Activated T-helper 9 cell treated with anti-CD3 and anti-CD28 coated beads, Interleukin-2, amount 50 U/mL, for 16 hours (primary cell): ENCODE measurements around the gene INPP1.
"Not testable (repeated sequence)": the region's sequence is repeated elsewhere in the genome, so short reads cannot be mapped to it uniquely, and the experiment has no call there.

Source experiments
- DNase-seq: peaks from one replicate; pipeline ENCODE4 v3.0.0-alpha.2; 2020; ENCODE audit warnings: low read depth

The INPP1 gene

GRCh38 chr2:190343536-190344275 lies at the start of gene INPP1:
Gene INPP1 (plus strand): TSS chr2:190343589. CDS start chr2:190360103, 16,514 bp downstream.
- peak; percentile 16 for DNase-seq

- not testable (repeated sequence) for DNase-seq
Observed at GRCh38 chr2:190297880-190298279, 45.5 kb upstream of the INPP1 start.

GRCh38 chr2:190301032-190301431 lies 42.4 kb upstream of the INPP1 start:
- no peak for DNase-seq

- no peak for DNase-seq
Observed at GRCh38 chr2:190302052-190302451, 41.3 kb upstream of the INPP1 start.

- no peak for DNase-seq
Observed at GRCh38 chr2:190303647-190304046, 39.7 kb upstream of the INPP1 start.

GRCh38 chr2:190304404-190304803 lies 39.0 kb upstream of the INPP1 start:
- no peak for DNase-seq

GRCh38 chr2:190308031-190308430 lies 35.4 kb upstream of the INPP1 start:
- no peak for DNase-seq

GRCh38 chr2:190311893-190312634 lies 31.3 kb upstream of the INPP1 start:
- DNase-seq = no peak

- DNase-seq = not testable (repeated sequence)
Observed at GRCh38 chr2:190312635-190313025, 30.8 kb upstream of the INPP1 start.

- no peak for DNase-seq
Observed at GRCh38 chr2:190313880-190314279, 29.5 kb upstream of the INPP1 start.

- DNase-seq = no peak
Observed at GRCh38 chr2:190315273-190315672, 28.1 kb upstream of the INPP1 start.

GRCh38 chr2:190318514-190318913 lies 24.9 kb upstream of the INPP1 start:
- no peak for DNase-seq

GRCh38 chr2:190318931-190319554 lies 24.3 kb upstream of the INPP1 start:
- no peak for DNase-seq

- DNase-seq = peak; percentile 80
Observed at GRCh38 chr2:190319555-190320498, 23.6 kb upstream of the INPP1 start, which contains the start of gene HIBCH. Gene HIBCH (minus strand): TSS chr2:190319826. CDS start chr2:190319750, 76 bp downstream.

- DNase-seq = peak; percentile 23
Observed at GRCh38 chr2:190320696-190321095, 22.7 kb upstream of the INPP1 start.

GRCh38 chr2:190323406-190323805 lies 20.0 kb upstream of the INPP1 start:
- no peak for DNase-seq

- DNase-seq = no peak
Observed at GRCh38 chr2:190325588-190325987, 17.8 kb upstream of the INPP1 start.

- DNase-seq = no peak
Observed at GRCh38 chr2:190327867-190328572, 15.4 kb upstream of the INPP1 start.

GRCh38 chr2:190328573-190329147 lies 14.7 kb upstream of the INPP1 start:
- no peak for DNase-seq

GRCh38 chr2:190333395-190333794 lies 10.0 kb upstream of the INPP1 start:
- no peak for DNase-seq

- DNase-seq = no peak
Observed at GRCh38 chr2:190333928-190334327, 9.5 kb upstream of the INPP1 start.
